ENCODE data around the gene GLYATL2.

GLYATL2 gene

GRCh38 chr11:58805065-58805464 lies 39.4 kb downstream of the GLYATL2 start:
- Histone ChIP-seq H3K27ac (ENCODE audit: poor library complexity, severe bottlenecking) (no peak overlapping the region), H3K36me3 (ENCODE audit: low read depth) (no peaks in the 10 kb centered on the region), H3K4me1 (ENCODE audit: insufficient read depth, poor library complexity, severe bottlenecking) (no peaks in the 10 kb centered on the region), H3K9me3 (ENCODE audit: severe bottlenecking) (no peaks in the 10 kb centered on the region), H3K27me3 (ENCODE audit: insufficient read depth, poor library complexity, severe bottlenecking) (no peaks in the 10 kb centered on the region), H3K4me3 (ENCODE audit: severe bottlenecking) (no peak overlapping the region)
- no peak for DNase-seq (ENCODE audit: low spot score)
- no peak for TF ChIP-seq CTCF (IDR thresholded peaks at IDR 0.05; ENCODE audit: poor library complexity, severe bottlenecking)
- peak; percentile 93 for ATAC-seq (ENCODE audit: low read depth)

GRCh38 chr11:58801974-58802545 lies 42.4 kb downstream of the GLYATL2 start:
- Histone ChIP-seq H3K36me3 (ENCODE audit: low read depth) (no peaks in the 10 kb centered on the region), H3K4me1 (ENCODE audit: insufficient read depth, poor library complexity, severe bottlenecking) (no peaks in the 10 kb centered on the region), H3K9me3 (ENCODE audit: severe bottlenecking) (no peaks in the 10 kb centered on the region), H3K4me3 (ENCODE audit: severe bottlenecking) (no peak overlapping the region), H3K27ac (ENCODE audit: poor library complexity, severe bottlenecking) (no peak overlapping the region), H3K27me3 (ENCODE audit: insufficient read depth, poor library complexity, severe bottlenecking) (no peaks in the 10 kb centered on the region)
- ATAC-seq (ENCODE audit: low read depth): no peak
- no peak for TF ChIP-seq CTCF (IDR thresholded peaks at IDR 0.05; ENCODE audit: poor library complexity, severe bottlenecking)
- no peak for DNase-seq (ENCODE audit: low spot score)

- no peaks in the 10 kb centered on the region for H3K9me3 ChIP-seq (ENCODE audit: severe bottlenecking)
- H3K4me3 ChIP-seq (ENCODE audit: severe bottlenecking): no peak overlapping the region
- ATAC-seq (ENCODE audit: low read depth) (no peak), DNase-seq (ENCODE audit: low spot score) (no peak)
- no peaks in the 10 kb centered on the region for H3K27me3 ChIP-seq (ENCODE audit: insufficient read depth, poor library complexity, severe bottlenecking)
- no peak for TF ChIP-seq CTCF (IDR thresholded peaks at IDR 0.05; ENCODE audit: poor library complexity, severe bottlenecking)
- no peak overlapping the region for H3K27ac ChIP-seq (ENCODE audit: poor library complexity, severe bottlenecking)
- no peaks in the 10 kb centered on the region for H3K36me3 ChIP-seq (ENCODE audit: low read depth)
- H3K4me1 ChIP-seq (ENCODE audit: insufficient read depth, poor library complexity, severe bottlenecking): no peaks in the 10 kb centered on the region
Measured at GRCh38 chr11:58801302-58801701, 43.2 kb downstream of the GLYATL2 start.

GRCh38 chr11:58796333-58796732 lies 48.2 kb downstream of the GLYATL2 start:
- H3K27ac ChIP-seq (ENCODE audit: poor library complexity, severe bottlenecking): no peak overlapping the region
- TF ChIP-seq CTCF (IDR thresholded peaks at IDR 0.05; ENCODE audit: poor library complexity, severe bottlenecking): no peak
- no peaks in the 10 kb centered on the region for H3K4me1 ChIP-seq (ENCODE audit: insufficient read depth, poor library complexity, severe bottlenecking)
- no peak overlapping the region for H3K4me3 ChIP-seq (ENCODE audit: severe bottlenecking)
- H3K27me3 ChIP-seq (ENCODE audit: insufficient read depth, poor library complexity, severe bottlenecking): no peaks in the 10 kb centered on the region
- no peak for DNase-seq (ENCODE audit: low spot score)
- no peak for ATAC-seq (ENCODE audit: low read depth)
- no peaks in the 10 kb centered on the region for H3K9me3 ChIP-seq (ENCODE audit: severe bottlenecking)
- H3K36me3 ChIP-seq (ENCODE audit: low read depth): no peaks in the 10 kb centered on the region; the same call in 1 of the 2 replicates

- no peaks in the 10 kb centered on the region for H3K27me3 ChIP-seq (ENCODE audit: insufficient read depth, poor library complexity, severe bottlenecking)
- H3K4me3 ChIP-seq (ENCODE audit: severe bottlenecking): no peak overlapping the region
- no peaks in the 10 kb centered on the region for H3K4me1 ChIP-seq (ENCODE audit: insufficient read depth, poor library complexity, severe bottlenecking)
- peak overlapping the region; percentile 7 for H3K27ac ChIP-seq (ENCODE audit: poor library complexity, severe bottlenecking)
- ATAC-seq (ENCODE audit: low read depth) (peak; percentile 84), DNase-seq (ENCODE audit: low spot score) (no peak)
- no peaks in the 10 kb centered on the region for H3K9me3 ChIP-seq (ENCODE audit: severe bottlenecking)
- H3K36me3 ChIP-seq (ENCODE audit: low read depth): no peaks in the 10 kb centered on the region
- peak; percentile 76 for TF ChIP-seq CTCF (IDR thresholded peaks at IDR 0.05; ENCODE audit: poor library complexity, severe bottlenecking)
Measured at GRCh38 chr11:58788355-58789023, 56.0 kb downstream of the GLYATL2 start.

All from RWPE2 (cell line).